Suprapubic skin (tissue), 3 donors: ENCODE results near the gene KIF19.

Experiments
- POLR2AphosphoS5 ChIP-seq, 3 donors: sonication (generic); formaldehyde crosslinking; IDR thresholded peaks; one replicate each; pipeline ENCODE4 v1.6.1; 2017; ENCODE audit warnings: antibody characterized with exemption in 3 of 3
- TF ChIP-seq, protein P1 (sequence below), 2 donors: fragments of 200-600 bp in 1 of 2; fragments of 450-650 bp in 1 of 2; sonication (generic) in 1 of 2; IDR thresholded peaks; one replicate each; pipeline ENCODE4 v1.5.1; 2016 to 2019; ENCODE audit warnings: antibody characterized with exemption in 2 of 2, mild to moderate bottlenecking in 1 of 2, moderate library complexity in 1 of 2

DNA sequence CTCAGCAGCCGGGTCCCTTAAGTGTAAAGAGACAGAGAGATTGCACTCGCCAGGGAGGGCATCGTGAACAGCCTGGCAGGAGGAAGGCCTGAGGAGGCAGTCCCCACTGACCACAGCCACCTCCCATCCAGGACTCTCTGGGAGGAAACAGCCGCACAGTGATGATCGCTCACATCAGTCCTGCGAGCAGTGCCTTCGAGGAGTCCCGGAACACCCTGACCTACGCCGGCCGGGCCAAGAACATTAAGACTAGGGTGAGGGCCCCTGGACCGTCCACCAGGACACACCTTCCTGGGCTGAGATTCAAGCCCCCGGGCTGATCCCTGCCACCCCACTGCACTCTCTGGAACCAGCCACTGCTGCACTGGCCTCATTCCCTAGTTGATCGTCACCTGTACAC lies 21.6 kb downstream of the KIF19 start:
- TF ChIP-seq, protein P1, sequence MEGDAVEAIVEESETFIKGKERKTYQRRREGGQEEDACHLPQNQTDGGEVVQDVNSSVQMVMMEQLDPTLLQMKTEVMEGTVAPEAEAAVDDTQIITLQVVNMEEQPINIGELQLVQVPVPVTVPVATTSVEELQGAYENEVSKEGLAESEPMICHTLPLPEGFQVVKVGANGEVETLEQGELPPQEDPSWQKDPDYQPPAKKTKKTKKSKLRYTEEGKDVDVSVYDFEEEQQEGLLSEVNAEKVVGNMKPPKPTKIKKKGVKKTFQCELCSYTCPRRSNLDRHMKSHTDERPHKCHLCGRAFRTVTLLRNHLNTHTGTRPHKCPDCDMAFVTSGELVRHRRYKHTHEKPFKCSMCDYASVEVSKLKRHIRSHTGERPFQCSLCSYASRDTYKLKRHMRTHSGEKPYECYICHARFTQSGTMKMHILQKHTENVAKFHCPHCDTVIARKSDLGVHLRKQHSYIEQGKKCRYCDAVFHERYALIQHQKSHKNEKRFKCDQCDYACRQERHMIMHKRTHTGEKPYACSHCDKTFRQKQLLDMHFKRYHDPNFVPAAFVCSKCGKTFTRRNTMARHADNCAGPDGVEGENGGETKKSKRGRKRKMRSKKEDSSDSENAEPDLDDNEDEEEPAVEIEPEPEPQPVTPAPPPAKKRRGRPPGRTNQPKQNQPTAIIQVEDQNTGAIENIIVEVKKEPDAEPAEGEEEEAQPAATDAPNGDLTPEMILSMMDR (IDR thresholded peaks at IDR 0.05), result no peak
- TF ChIP-seq POLR2AphosphoS5 (IDR thresholded peaks at IDR 0.05), result no peak
